Hair follicular keratinocyte (primary cell): ENCODE measurements around the gene CLIC2. TPM values are rescaled to one million over a fixed set of nuclear protein-coding genes. Genes with fewer than 3 reads are reported as not detected.

Experiments used
- total RNA-seq: library from RNA; depleted of rRNA; stranded (reverse); fragments of >200 nt; gene quantifications from 2 replicates; pipeline ENCODE4 v1.2.3, GENCODE V29; 2015

Gene CLIC2
- not detected in 2 replicates for total RNA-seq

GRCh38 chrX:155334486-155335336 lies at the start of gene CLIC2:
TSS of gene CLIC2 (minus strand) at chrX:155334614. CDS start at chrX:155334427, 187 bp downstream.

DNA sequence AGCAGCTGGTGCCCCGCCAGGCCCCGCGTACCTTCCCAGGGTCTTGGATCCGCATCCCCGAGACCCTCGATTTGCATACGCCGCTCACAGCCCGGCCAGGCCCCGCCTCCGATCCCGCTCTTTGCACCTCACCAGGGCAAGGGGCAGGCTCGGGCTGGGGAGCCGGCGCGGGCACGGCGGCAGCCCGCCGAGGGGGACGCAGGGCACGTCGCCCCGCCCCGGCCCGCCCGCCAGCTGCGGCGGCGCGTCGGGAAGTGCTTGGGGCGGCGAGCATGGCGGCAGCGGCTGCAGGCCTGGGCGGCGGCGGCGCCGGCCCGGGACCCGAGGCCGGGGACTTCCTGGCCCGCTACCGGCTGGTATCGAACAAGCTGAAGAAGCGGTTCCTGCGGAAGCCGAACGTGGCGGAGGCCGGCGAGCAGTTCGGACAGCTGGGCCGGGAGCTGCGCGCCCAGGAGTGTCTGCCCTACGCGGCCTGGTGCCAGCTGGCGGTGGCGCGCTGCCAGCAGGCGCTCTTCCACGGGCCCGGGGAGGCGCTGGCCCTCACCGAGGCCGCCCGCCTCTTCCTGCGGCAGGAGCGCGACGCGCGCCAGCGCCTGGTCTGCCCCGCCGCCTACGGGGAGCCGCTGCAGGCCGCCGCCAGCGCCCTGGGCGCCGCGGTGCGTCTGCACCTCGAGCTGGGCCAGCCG lies 47.6 kb upstream of the CLIC2 start, which contains the start of gene F8A2:
Gene F8A2 (plus strand): TSS at position 253 of the 686 bp plus-strand sequence. CDS start 20 bp downstream, at position 273.

GRCh38 chrX:155263854-155264628 lies 70.4 kb downstream of the CLIC2 start, which contains the start of gene RAB39B:
TSS of gene RAB39B (minus strand) at chrX:155264491. CDS start at chrX:155264288, 203 bp downstream.

Other genes starting within 250 kb of the CLIC2 start
- 50.2 and 68.5 TPM in 2 replicates for gene VBP1, start 118.2 kb downstream of the CLIC2 start, total RNA-seq
- gene RAB39B, start 70.1 kb downstream of the CLIC2 start, total RNA-seq = 0.30 and 1.8 TPM in 2 replicates
- 0.23 TPM in 1 of 2 replicates, not detected in the other for gene F8A2, start 47.5 kb upstream of the CLIC2 start, total RNA-seq
- gene F8A3, start 124.0 kb upstream of the CLIC2 start, total RNA-seq = 1.1 and 4.0 TPM in 2 replicates